NCI-H2107 treated with DMSO at 0.1 percent for 48 hours (cell line): Measurements from ENCODE around the gene ARHGAP33.
"Not testable (repeated sequence)": the region's sequence is repeated elsewhere in the genome, so short reads cannot be mapped to it uniquely, and the experiment has no call there.

Source experiments
- DNase-seq: peaks from one replicate; lab custom pipeline; 2025; ENCODE audit not compliant: unreplicated experiment; lab: John Stamatoyannopoulos, UW

Gene ARHGAP33

DNA sequence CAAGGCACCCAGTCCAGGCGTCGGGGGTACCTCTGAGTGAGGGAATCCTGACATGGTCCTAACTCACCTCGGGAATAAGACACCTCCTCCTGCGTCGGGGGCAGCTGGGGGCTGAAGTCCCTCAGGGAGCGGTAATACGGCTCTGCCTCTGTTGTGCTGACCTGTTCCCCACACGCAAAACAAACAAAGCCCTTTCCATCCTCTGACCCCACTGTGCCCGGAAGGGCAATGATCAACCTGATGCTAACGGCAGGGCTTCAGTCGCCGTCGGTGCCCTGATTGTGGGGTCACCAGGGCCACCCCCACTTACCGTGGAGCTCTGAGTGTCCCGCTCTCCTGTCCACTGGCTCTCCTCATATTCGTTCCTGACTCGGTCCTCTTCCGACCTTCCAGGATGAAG, 55.6 kb downstream of the ARHGAP33 start:
- no peak for DNase-seq

DNA sequence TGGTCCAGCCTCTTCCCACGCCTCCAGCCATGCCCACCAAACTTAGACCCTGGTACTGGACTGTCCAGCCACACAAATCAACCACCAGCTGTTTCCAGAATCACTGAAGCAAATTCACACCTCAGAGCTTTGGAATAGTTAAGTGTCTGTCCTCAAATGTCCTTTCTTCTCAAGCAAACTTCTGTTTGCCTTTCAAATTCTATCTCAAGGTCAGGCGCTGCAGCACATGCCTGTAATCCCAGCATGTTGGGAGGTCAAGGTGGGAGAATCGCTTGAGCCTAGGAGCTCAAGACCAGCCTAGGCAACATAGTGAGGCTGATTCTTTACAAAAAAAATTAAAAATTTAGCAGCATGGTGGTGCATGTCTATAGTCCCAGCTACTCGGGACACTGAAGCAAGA, 56.7 kb downstream of the ARHGAP33 start:
- no peak for DNase-seq

DNA sequence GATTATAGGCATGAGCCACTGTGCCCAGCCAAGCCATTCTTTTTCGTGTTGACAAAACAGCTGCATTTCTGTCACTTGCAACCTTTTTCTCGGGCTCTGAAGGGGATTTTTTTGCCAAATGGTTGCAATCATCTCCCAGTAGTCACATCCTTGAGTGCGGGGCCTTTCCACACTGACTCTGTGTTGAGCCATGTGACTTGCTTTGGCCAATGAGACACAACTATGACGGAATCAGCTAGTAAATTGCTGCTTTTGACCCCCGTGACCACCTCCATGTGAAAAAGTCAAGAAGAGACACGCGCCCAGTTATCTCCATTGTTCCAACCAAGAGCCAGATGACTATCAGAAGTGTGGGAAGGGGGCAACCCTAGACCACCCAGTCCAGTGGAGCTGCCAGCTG, 58.6 kb downstream of the ARHGAP33 start:
- DNase-seq = no peak

DNA sequence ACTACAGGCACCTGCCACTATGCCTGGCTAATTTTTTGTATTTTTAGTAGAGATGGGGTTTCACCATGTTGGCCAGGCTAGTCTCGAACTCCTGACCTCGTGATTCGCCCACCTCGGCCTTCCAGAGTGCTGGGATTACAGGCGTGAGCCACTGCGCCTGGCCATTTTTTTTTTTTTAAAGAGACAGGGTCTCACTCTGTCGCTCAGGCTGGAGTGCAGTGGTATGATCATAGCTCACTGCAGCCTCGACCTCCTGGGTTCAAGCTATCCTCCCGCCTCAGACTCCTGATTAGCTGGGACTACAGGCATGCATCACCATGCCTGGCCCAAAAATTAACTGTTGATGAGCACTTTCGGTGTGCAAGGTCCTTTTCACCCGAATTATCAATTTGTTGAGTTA, 60.7 kb downstream of the ARHGAP33 start:
- DNase-seq = not testable (repeated sequence)
